ENCODE results near the gene EMP2. TPM values are rescaled to one million over a fixed set of nuclear protein-coding genes. Genes with fewer than 3 reads are reported as not detected.
"Not testable (repeated sequence)": the region's sequence is repeated elsewhere in the genome, so short reads cannot be mapped to it uniquely, and the experiment has no call there.

EMP2 gene
- total and polyA plus RNA-seq, 7 donors = 8.0 to 25.4 (median 12.8) TPM

GRCh38 chr16:10509534-10510025, 70.8 kb downstream of the EMP2 start:
- no peak overlapping the region for H3K27ac ChIP-seq
- intact Hi-C loops (cut with DNase I) = loop anchor here (2.0 to 5.0 kb wide), 7 partner anchors 192 to 1941 kb away; no protein-coding TSS in a partner anchor
- ATAC-seq = peak; percentile 87 to 96 (median 90)
- no peak for DNase-seq
- no peaks in the 10 kb centered on the region for H3K36me3 ChIP-seq (ENCODE audit: insufficient read depth in 1 of 2, low read depth in 1 of 2)
- TF ChIP-seq, protein P1, sequence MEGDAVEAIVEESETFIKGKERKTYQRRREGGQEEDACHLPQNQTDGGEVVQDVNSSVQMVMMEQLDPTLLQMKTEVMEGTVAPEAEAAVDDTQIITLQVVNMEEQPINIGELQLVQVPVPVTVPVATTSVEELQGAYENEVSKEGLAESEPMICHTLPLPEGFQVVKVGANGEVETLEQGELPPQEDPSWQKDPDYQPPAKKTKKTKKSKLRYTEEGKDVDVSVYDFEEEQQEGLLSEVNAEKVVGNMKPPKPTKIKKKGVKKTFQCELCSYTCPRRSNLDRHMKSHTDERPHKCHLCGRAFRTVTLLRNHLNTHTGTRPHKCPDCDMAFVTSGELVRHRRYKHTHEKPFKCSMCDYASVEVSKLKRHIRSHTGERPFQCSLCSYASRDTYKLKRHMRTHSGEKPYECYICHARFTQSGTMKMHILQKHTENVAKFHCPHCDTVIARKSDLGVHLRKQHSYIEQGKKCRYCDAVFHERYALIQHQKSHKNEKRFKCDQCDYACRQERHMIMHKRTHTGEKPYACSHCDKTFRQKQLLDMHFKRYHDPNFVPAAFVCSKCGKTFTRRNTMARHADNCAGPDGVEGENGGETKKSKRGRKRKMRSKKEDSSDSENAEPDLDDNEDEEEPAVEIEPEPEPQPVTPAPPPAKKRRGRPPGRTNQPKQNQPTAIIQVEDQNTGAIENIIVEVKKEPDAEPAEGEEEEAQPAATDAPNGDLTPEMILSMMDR (IDR thresholded peaks at IDR 0.05) = peak; percentile 79
- 24 to 29% (median 27%) methylated on average over 6 of the region's 6 CpGs for WGBS, 3 donors
- H3K4me3 ChIP-seq = no peak overlapping the region
- no peaks in the 10 kb centered on the region for H3K27me3 ChIP-seq (ENCODE audit: insufficient read depth in 3 of 3, low read length in 2 of 3)
- H3K9me3 ChIP-seq = no peaks in the 10 kb centered on the region
- H3K4me1 ChIP-seq = peaks cover 10% of the 10 kb centered on the region

GRCh38 chr16:10505286-10505685, 75.1 kb downstream of the EMP2 start:
- not testable (repeated sequence) for H3K4me1 ChIP-seq; H3K27ac ChIP-seq; ATAC-seq; H3K36me3 ChIP-seq (ENCODE audit: insufficient read depth in 1 of 2, low read depth in 1 of 2); H3K9me3 ChIP-seq; H3K27me3 ChIP-seq (ENCODE audit: insufficient read depth in 3 of 3, low read length in 2 of 3); H3K4me3 ChIP-seq; DNase-seq
- WGBS, 3 donors = 71 to 79% (median 72%) methylated on average over 3 of the region's 3 CpGs
- intact Hi-C loops (cut with DNase I) = loop anchor here (5.0 kb wide), 3 partner anchors 188 to 1348 kb away; no protein-coding TSS in a partner anchor

- no peaks in the 10 kb centered on the region for H3K36me3 ChIP-seq (ENCODE audit: insufficient read depth in 1 of 2, low read depth in 1 of 2)
- no peak for ATAC-seq
- TF ChIP-seq, protein P1 (IDR thresholded peaks at IDR 0.05) = no peak
Measured at GRCh38 chr16:10504404-10504885, 76.0 kb downstream of the EMP2 start.

DNA sequence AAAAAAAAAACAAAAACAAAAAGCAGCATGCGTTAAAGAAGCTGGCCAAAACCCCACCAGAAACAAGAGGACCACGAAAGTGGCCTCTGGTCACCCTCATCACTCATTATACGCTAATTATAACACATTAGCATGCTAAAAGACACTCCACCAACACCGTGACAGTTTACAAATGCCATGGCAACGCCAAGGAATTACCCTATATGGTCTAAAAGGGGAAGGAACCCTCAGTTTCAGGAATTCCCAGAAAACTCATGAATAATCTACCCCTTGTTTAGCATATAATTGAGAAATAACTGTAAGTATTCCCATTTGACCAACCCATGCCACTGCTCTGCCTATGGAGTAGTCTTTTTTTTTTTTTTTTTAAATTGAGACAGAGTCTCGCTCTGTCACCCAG, 77.6 kb downstream of the EMP2 start:
- H3K36me3 ChIP-seq (ENCODE audit: insufficient read depth in 1 of 2, low read depth in 1 of 2) = no peaks in the 10 kb centered on the region
- ATAC-seq (no peak), DNase-seq (no peak)
- intact Hi-C loops (cut with DNase I) = no loop called here
- no peaks in the 10 kb centered on the region for H3K4me1 ChIP-seq
- TF ChIP-seq, protein P1 (IDR thresholded peaks at IDR 0.05) = no peak
- H3K4me3 ChIP-seq = no peak overlapping the region
- no peaks in the 10 kb centered on the region for H3K27me3 ChIP-seq (ENCODE audit: insufficient read depth in 3 of 3, low read length in 2 of 3)
- 75 to 78% (median 77%) methylated on average over 6 of the region's 6 CpGs for WGBS, 3 donors
- no peak overlapping the region for H3K27ac ChIP-seq
- H3K9me3 ChIP-seq = no peaks in the 10 kb centered on the region

More at GRCh38 chr16:10504404-10504885, 76.0 kb downstream of the EMP2 start:
- Histone ChIP-seq H3K9me3 (no peaks in the 10 kb centered on the region), H3K27me3 (ENCODE audit: insufficient read depth in 3 of 3, low read length in 2 of 3) (no peaks in the 10 kb centered on the region), H3K4me1 (no peaks in the 10 kb centered on the region), H3K27ac (no peak overlapping the region), H3K4me3 (no peak overlapping the region)
- no peak for DNase-seq
- 77 to 89% (median 83%) methylated on average over 2 of the region's 2 CpGs for WGBS, 3 donors
- intact Hi-C loops (cut with DNase I) = no loop called here

DNA sequence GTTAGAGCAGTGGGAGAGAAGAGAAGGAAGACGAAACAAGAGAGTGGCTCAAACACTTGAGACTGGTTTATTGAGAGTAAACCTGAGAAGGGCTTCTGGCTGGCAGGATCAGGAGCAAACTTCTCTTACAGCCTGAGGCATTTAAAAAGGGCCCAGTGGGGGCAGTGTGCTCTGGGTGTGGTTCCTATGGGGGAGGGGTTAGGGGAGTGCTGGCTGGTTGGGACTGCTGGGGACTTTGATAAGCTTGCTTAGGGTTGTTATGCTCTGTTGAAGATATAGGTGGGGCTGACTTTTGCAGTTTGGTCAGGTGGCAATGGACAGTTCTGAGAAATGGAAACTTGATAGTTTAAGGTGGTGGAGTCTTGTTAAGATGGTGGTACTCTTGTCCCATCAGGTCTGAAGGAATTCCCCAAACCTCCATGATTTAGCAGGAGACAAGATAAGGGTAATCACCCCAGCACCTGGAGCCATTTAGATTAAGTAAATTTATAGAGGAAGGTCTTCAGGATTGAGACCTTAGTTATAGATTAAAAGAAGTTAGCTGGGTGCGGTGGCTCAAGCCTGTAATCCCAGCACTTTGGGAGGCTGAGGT, 79.3 kb downstream of the EMP2 start:
- intact Hi-C loops (cut with DNase I) = no loop called here
- TF ChIP-seq, protein P1 (IDR thresholded peaks at IDR 0.05) = no peak

More for the DNA sequence above, 79.3 kb downstream of the EMP2 start:
- Histone ChIP-seq H3K4me1 (no peaks in the 10 kb centered on the region), H3K27ac (no peak overlapping the region), H3K36me3 (ENCODE audit: insufficient read depth in 1 of 2, low read depth in 1 of 2) (no peaks in the 10 kb centered on the region), H3K27me3 (ENCODE audit: insufficient read depth in 3 of 3, low read length in 2 of 3) (no peaks in the 10 kb centered on the region), H3K9me3 (no peaks in the 10 kb centered on the region), H3K4me3 (no peak overlapping the region)
- no peak for DNase-seq
- WGBS, 3 donors = 72 to 97% (median 96%) methylated on average over 2 of the region's 2 CpGs
- no peak for ATAC-seq
